ENCODE data around the gene TFCP2.

Gene TFCP2

DNA sequence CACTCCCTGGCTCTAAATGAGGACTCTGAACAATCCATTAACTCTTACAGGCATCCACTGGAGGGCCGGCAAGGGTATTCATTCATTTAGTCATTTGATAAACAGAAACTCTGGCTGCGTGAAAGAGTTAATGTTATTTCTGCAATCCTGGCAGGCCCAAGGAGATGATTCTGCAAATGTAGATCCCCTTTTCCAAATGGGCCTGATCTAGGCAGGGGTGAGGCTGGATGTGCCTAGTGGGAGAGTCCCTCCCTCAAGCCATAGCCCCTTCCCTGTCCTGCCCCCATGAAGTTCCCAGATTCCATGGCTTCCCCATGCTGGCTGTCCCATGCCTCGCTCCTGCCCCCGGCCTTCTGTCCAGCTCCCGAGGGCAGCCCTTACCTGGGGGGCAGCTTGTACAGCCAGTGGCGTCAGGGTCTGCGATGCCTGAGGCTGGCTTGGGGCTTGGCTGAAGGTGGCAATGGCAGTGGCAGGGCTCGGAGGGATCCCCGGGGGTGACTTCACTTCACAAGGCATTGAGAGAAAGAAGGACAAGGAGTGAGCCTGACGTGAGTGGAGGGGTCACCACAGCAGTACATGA is 26.5 kb upstream of the TFCP2 start:
- TF ChIP-seq, protein P1, sequence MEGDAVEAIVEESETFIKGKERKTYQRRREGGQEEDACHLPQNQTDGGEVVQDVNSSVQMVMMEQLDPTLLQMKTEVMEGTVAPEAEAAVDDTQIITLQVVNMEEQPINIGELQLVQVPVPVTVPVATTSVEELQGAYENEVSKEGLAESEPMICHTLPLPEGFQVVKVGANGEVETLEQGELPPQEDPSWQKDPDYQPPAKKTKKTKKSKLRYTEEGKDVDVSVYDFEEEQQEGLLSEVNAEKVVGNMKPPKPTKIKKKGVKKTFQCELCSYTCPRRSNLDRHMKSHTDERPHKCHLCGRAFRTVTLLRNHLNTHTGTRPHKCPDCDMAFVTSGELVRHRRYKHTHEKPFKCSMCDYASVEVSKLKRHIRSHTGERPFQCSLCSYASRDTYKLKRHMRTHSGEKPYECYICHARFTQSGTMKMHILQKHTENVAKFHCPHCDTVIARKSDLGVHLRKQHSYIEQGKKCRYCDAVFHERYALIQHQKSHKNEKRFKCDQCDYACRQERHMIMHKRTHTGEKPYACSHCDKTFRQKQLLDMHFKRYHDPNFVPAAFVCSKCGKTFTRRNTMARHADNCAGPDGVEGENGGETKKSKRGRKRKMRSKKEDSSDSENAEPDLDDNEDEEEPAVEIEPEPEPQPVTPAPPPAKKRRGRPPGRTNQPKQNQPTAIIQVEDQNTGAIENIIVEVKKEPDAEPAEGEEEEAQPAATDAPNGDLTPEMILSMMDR (IDR thresholded peaks at IDR 0.05; ENCODE audit: insufficient read depth, low read length, poor library complexity, severe bottlenecking) = no peak
- no peaks in the 10 kb centered on the region for H3K27me3 ChIP-seq (replicated peaks; ENCODE audit: control insufficient read depth, insufficient read depth, low read length)
- no peak overlapping the region for H3K4me3 ChIP-seq (replicated peaks; ENCODE audit: low read depth, low read length)
- no peak for DNase-seq (ENCODE audit: extremely low read depth, insufficient read length)
- no peaks in the 10 kb centered on the region for H3K36me3 ChIP-seq (ENCODE audit: control insufficient read depth, insufficient read depth, low read length)

DNA sequence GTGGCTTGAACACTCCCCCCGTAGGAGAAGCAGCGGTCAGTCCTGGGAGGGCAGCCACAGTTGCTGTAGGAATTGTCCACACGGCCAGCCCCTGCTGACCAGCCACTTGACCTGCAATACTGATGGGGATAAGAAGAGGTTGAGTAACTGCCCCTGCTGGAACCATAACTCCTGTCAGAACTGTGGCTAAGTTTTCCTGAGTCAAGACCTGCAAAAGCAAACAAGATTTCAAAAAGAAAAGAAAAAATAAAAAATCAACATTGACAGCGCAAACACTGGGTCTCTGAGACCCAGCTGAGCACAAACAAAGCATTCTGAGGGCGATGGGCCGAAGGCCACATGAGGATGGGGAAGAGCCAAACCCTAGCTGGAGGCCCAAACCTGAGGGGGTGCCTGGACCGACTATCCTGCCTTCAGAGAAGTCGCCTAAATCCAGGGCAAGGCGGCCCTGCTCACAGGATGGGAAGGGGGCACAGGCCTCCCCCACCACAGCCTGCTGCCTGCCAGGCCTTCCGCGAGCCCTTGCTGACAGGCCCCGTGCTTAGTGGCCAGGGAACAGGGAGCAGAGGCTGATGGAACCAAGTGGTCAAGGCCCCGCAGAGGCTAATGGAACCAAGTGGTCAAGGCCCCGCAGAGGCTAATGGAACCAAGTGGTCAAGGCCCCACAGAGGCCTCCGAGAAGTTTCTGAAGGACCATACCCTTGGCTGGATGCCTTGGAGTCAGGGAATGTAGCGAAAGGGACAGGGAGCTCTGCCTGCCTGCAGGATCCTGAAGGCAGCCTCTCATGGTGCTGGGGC is 25.8 kb upstream of the TFCP2 start:
- TF ChIP-seq, protein P1 (IDR thresholded peaks at IDR 0.05; ENCODE audit: insufficient read depth, low read length, poor library complexity, severe bottlenecking) = no peak
- Histone ChIP-seq H3K36me3 (ENCODE audit: control insufficient read depth, insufficient read depth, low read length) (no peaks in the 10 kb centered on the region), H3K4me3 (replicated peaks; ENCODE audit: low read depth, low read length) (no peak overlapping the region), H3K27me3 (replicated peaks; ENCODE audit: control insufficient read depth, insufficient read depth, low read length) (no peaks in the 10 kb centered on the region)
- no peak for DNase-seq (ENCODE audit: extremely low read depth, insufficient read length)

DNA sequence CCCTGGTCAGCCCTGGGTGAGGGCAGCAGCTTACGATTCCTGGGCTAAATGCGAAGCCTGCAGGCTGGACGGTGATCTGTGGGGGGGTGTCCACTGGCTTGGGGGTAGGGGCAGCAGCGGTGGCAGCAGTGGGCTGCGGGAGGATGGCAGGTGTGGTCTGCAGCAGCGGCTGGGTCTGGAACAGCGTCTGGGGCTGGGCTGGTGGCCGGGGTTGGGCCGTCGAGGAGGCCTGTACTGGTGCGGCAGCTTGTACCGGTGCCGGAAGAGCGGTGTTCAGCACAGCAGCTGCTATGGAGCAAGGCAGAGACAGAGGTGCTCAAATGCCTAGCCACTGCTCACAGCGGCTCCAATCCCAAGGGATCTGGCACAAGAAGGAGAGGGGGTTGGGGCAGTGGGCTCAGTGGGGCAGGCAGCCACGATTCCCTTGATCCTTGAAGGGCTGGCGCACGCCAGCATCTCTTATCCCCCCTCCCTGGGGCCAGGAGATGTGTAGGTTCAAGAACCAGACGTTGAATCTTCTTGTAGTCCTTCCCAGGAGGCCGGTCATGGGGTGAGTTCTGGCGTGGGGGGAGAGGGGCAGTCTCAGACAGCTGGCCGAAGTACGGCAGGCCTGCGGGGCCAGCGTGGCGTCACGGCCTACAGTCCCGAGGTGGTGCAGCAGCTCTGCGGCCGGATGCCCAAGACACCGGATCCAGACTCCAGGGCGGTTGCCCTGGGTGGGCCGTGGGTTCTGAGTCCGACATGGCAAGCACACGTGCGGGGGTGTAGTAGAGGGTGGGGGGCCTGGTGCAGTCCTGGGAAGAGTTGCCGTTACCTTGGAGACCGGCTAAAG is 25.0 kb upstream of the TFCP2 start:
- no peaks in the 10 kb centered on the region for H3K27me3 ChIP-seq (replicated peaks; ENCODE audit: control insufficient read depth, insufficient read depth, low read length)
- TF ChIP-seq, protein P1 (IDR thresholded peaks at IDR 0.05; ENCODE audit: insufficient read depth, low read length, poor library complexity, severe bottlenecking) = no peak
- no peaks in the 10 kb centered on the region for H3K36me3 ChIP-seq (ENCODE audit: control insufficient read depth, insufficient read depth, low read length)
- DNase-seq (ENCODE audit: extremely low read depth, insufficient read length) = no peak
- H3K4me3 ChIP-seq (replicated peaks; ENCODE audit: low read depth, low read length) = no peak overlapping the region

DNA sequence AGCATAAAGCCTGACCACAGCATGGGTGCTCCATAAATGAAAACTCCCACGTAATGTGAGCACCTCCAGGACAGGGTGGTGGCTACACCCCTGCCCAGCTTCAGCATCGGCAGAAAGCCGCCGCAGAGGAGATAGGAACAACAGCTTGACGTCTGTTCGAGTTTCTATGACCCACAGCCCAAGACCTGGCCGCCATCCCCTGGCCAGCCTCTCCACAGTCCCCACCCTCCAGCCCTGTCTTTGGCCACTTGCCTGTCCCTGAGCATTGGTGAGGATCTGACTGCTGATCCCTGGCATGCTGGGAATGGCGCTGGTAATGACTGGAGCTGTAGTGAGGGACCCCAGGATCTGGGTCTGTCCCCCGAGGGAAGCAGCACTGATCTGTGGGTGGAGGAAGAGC is 23.6 kb upstream of the TFCP2 start:
- Histone ChIP-seq H3K36me3 (ENCODE audit: control insufficient read depth, insufficient read depth, low read length) (no peaks in the 10 kb centered on the region), H3K27me3 (replicated peaks; ENCODE audit: control insufficient read depth, insufficient read depth, low read length) (no peaks in the 10 kb centered on the region), H3K4me3 (replicated peaks; ENCODE audit: low read depth, low read length) (no peak overlapping the region)
- TF ChIP-seq, protein P1 (IDR thresholded peaks at IDR 0.05; ENCODE audit: insufficient read depth, low read length, poor library complexity, severe bottlenecking) = no peak
- no peak for DNase-seq (ENCODE audit: extremely low read depth, insufficient read length)

DNA sequence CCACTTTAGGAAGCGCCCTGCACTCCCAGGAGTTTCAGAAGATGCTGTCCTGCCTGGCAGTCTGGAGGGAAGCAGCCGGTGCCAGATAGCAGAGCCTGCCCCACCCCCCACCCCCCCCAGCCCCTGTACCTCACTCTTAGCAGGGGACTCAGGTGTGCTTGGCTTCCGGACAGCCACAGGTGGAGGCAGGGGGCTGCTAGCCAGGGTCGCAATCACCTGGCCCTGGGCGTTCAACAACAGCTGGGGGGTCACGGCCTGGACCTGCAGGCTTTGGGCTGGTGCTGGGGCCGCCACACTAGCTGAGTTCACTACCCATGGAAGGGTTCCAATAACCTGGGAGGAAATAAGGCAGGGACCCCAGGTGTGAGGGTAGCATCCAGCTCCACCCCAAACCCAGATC is 22.9 kb upstream of the TFCP2 start:
- Histone ChIP-seq H3K4me3 (replicated peaks; ENCODE audit: low read depth, low read length) (no peak overlapping the region), H3K27me3 (replicated peaks; ENCODE audit: control insufficient read depth, insufficient read depth, low read length) (no peaks in the 10 kb centered on the region), H3K36me3 (ENCODE audit: control insufficient read depth, insufficient read depth, low read length) (no peaks in the 10 kb centered on the region)
- TF ChIP-seq, protein P1 (IDR thresholded peaks at IDR 0.05; ENCODE audit: insufficient read depth, low read length, poor library complexity, severe bottlenecking) = no peak
- no peak for DNase-seq (ENCODE audit: extremely low read depth, insufficient read length)
